B cell (primary cell): ENCODE measurements around the gene FMN2. TPM values are rescaled to one million over a fixed set of nuclear protein-coding genes. Genes with fewer than 3 reads are reported as not detected.

ENCODE experiments used
- ATAC-seq: fragments of 200-7000 bp; cut with Tn5 transposase; one replicate; pipeline ENCODE4 v1.10.0; 2021; ENCODE audit warnings: low read depth, mild to moderate bottlenecking, moderate number of reproducible peaks, moderate library complexity
- CTCF ChIA-PET: fragments of 350-600 bp; sonication (Branson Sonifier 250); formaldehyde crosslinking; loops from one replicate; lab custom pipeline; 2021; ENCODE audit warnings: antibody characterized with exemption, inconsistent platforms; lab: Charles Lee
- POLR2A ChIA-PET: fragments of 350-600 bp; sonication (Branson Sonifier 250); formaldehyde crosslinking; loops from one replicate; lab custom pipeline; 2021; ENCODE audit warnings: antibody characterized with exemption; lab: Charles Lee
- DNase-seq: peaks from one replicate; pipeline ENCODE4 v3.0.0; 2013
- H2AFZ ChIP-seq: 2 replicates; pipeline ENCODE4 v1.6.1; 2012; ENCODE audit warnings: mild to moderate bottlenecking, low read depth, low read length; ENCODE audit not compliant: insufficient read depth, poor library complexity, severe bottlenecking
- H3K27ac ChIP-seq, 2 donors: 1 replicate in 1 of 2; 2 replicates in 1 of 2; pipeline ENCODE4 v1.5.1; 2012 to 2013; ENCODE audit warnings: low read length in 2 of 2, mild to moderate bottlenecking in 2 of 2, moderate library complexity in 1 of 2
- H3K27me3 ChIP-seq, 4 experiments: fragments of 200-600 bp in 1 of 4; sonication (generic) in 1 of 4; replicated peaks in 1 of 4; 1 replicate in 2 of 4; 2 replicates in 2 of 4; pipeline versions ENCODE4 v1.6.1 to v1.7.0; 2013 to 2016; ENCODE audit warnings: low read length in 3 of 4, mild to moderate bottlenecking in 2 of 4, mixed read lengths in 1 of 4, moderate library complexity in 1 of 4; ENCODE audit not compliant: insufficient read depth in 4 of 4, control insufficient read depth in 3 of 4; ENCODE audit errors: control extremely low read depth in 1 of 4
- H3K36me3 ChIP-seq, 2 experiments: replicated peaks in 1 of 2; 1 replicate in 1 of 2; 2 replicates in 1 of 2; pipeline versions ENCODE4 v1.6.1 to v1.7.1; 2013; ENCODE audit warnings: low read length in 1 of 2; ENCODE audit not compliant: insufficient read depth in 2 of 2, control insufficient read depth in 1 of 2; ENCODE audit errors: control extremely low read depth in 1 of 2, extremely low read depth in 1 of 2
- H3K4me1 ChIP-seq, 2 donors: fragments of 200-600 bp in 1 of 2; sonication (generic) in 1 of 2; 1 replicate in 1 of 2; 2 replicates in 1 of 2; pipeline versions ENCODE4 v1.5.1 to v1.6.1; 2013 to 2017; ENCODE audit warnings: low read length in 2 of 2; ENCODE audit not compliant: control insufficient read depth in 2 of 2, insufficient read depth in 2 of 2
- H3K4me2 ChIP-seq: replicated peaks from 2 replicates; pipeline ENCODE3; 2012; ENCODE audit warnings: mild to moderate bottlenecking, low read depth, low read length; ENCODE audit not compliant: poor library complexity, severe bottlenecking
- H3K4me3 ChIP-seq, 5 experiments: fragments of 200-600 bp in 1 of 5; sonication (generic) in 1 of 5; 1 replicate in 3 of 5; 2 replicates in 2 of 5; pipeline versions ENCODE4 v1.5.1 to v1.7.0; 2011 to 2016; ENCODE audit warnings: low read length in 4 of 5, mild to moderate bottlenecking in 4 of 5, low read depth in 2 of 5, control low read depth in 1 of 5, moderate library complexity in 1 of 5; ENCODE audit not compliant: insufficient read depth in 1 of 5; ENCODE audit errors: control extremely low read depth in 1 of 5, extremely low read depth in 1 of 5
- H3K79me2 ChIP-seq: fragments of 200-600 bp; sonication (generic); one replicate; pipeline ENCODE4 v1.6.0; 2016; ENCODE audit warnings: low read length; ENCODE audit not compliant: control insufficient read depth, insufficient read depth
- H3K9ac ChIP-seq: fragments of 200-600 bp; sonication (generic); 2 replicates; pipeline ENCODE4 v1.6.1; 2017; ENCODE audit warnings: mild to moderate bottlenecking, low read length, moderate library complexity
- H3K9me3 ChIP-seq, 3 donors: one replicate each; pipeline versions ENCODE4 v1.6.1 to v1.7.1; 2013; ENCODE audit warnings: low read length in 2 of 3; ENCODE audit not compliant: control insufficient read depth in 2 of 3, insufficient read depth in 1 of 3; ENCODE audit errors: control extremely low read depth in 1 of 3
- H4K20me1 ChIP-seq: 2 replicates; pipeline ENCODE4 v1.6.0; 2012; ENCODE audit warnings: mild to moderate bottlenecking, low read length; ENCODE audit not compliant: insufficient read depth, control insufficient read depth, poor library complexity, severe bottlenecking
- H3K27ac Mint-ChIP-seq: one replicate; pipeline ENCODE4 v1.8.0; 2021; ENCODE audit warnings: mixed read lengths
- H3K27me3 Mint-ChIP-seq: one replicate; pipeline ENCODE4 v1.8.0; 2021; ENCODE audit warnings: mixed read lengths
- H3K4me1 Mint-ChIP-seq: one replicate; pipeline ENCODE4 v1.8.0; 2021; ENCODE audit warnings: mixed read lengths
- H3K4me3 Mint-ChIP-seq: one replicate; pipeline ENCODE4 v1.8.0; 2021; ENCODE audit warnings: mixed read lengths
- H3K9me3 Mint-ChIP-seq: one replicate; pipeline ENCODE4 v1.8.0; 2022; ENCODE audit warnings: mixed read lengths; ENCODE audit not compliant: insufficient read depth
- EZH2 ChIP-seq: IDR thresholded peaks from 2 replicates; pipeline ENCODE4 v1.6.1; 2012; ENCODE audit warnings: borderline replicate concordance, low read depth, mild to moderate bottlenecking, moderate library complexity, low read length; ENCODE audit not compliant: insufficient read depth, poor library complexity, severe bottlenecking
- WGBS: methylation state at CpG from one replicate; pipeline ENCODE4 v1.1.5; 2013; ENCODE audit warnings: missing lambda C conversion rate; ENCODE audit not compliant: insufficient coverage; 5-methylcytosine and 5-hydroxymethylcytosine counted together
- intact Hi-C: fragments of 100-400 bp; cut with micrococcal nuclease; formaldehyde crosslinking; loops from one replicate; pipeline ENCODE4 v1.10.0; 2022
- polyA plus RNA-seq: library from polyadenylated mRNA; depleted of rRNA; stranded (reverse); fragments of >200 nt; gene quantifications from 2 replicates; pipeline ENCODE4 v1.2.3, GENCODE V29; 2012
- total RNA-seq, 2 donors: library from RNA; stranded (reverse); fragments of 120-200 nt in 1 of 2; gene quantifications; 1 replicate in 1 of 2; 2 replicates in 1 of 2; pipeline versions ENCODE4 v1.2.3 to v1.2.4, GENCODE V29; 2013 to 2022
- TF ChIP-seq, protein P1 (sequence below): fragments of 200-600 bp; IDR thresholded peaks from one replicate; pipeline ENCODE4 v1.8.0; 2022; ENCODE audit warnings: antibody characterized with exemption, mild to moderate bottlenecking

FMN2 gene
- total and polyA plus RNA-seq, 2 donors (not counting 1 experiment from before 2014, with no cell fraction given): not detected

DNA sequence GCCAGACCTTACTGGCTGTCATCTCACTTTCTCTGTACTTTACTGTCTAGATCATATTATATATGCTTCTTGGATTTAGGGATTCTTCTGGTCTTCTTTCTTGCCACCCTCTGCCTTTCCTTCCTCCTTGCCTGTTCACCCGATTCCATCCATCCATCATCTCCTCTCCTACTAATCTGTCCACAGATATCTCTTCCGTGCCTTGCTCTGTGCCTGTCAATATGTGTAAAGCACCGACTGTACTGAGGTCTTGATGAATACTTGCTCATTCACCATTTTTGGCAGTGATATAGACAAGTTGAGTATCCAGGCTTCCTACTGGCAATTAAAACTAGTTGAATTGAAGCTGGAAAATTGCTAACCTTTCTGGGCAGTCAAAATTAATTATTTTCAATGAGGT, 8.1 kb downstream of the FMN2 start:
- Histone ChIP-seq H3K4me2 (no peak overlapping the region), H3K4me1 (no peaks in the 10 kb centered on the region), H2AFZ (no peak overlapping the region), H3K27ac (no peak overlapping the region), H3K27me3 (peaks cover 0 to 3% (median 0%) of the 10 kb centered on the region in 4 experiments), H3K9me3 (peaks cover 0 to 3% (median 0%) of the 10 kb centered on the region in 3 donors), H3K36me3 (no peaks in the 10 kb centered on the region), H3K79me2 (no peaks in the 10 kb centered on the region), H3K9ac (no peak overlapping the region), H4K20me1 (no peaks in the 10 kb centered on the region), H3K4me3 (no peak overlapping the region)
- DNase-seq (no peak), ATAC-seq (no peak)
- no peaks in the 10 kb centered on the region for H3K9me3 Mint-ChIP-seq
- POLR2A ChIA-PET: no interaction called here
- no peak overlapping the region for H3K4me3 Mint-ChIP-seq
- TF ChIP-seq EZH2: no peak
- TF ChIP-seq, protein P1, sequence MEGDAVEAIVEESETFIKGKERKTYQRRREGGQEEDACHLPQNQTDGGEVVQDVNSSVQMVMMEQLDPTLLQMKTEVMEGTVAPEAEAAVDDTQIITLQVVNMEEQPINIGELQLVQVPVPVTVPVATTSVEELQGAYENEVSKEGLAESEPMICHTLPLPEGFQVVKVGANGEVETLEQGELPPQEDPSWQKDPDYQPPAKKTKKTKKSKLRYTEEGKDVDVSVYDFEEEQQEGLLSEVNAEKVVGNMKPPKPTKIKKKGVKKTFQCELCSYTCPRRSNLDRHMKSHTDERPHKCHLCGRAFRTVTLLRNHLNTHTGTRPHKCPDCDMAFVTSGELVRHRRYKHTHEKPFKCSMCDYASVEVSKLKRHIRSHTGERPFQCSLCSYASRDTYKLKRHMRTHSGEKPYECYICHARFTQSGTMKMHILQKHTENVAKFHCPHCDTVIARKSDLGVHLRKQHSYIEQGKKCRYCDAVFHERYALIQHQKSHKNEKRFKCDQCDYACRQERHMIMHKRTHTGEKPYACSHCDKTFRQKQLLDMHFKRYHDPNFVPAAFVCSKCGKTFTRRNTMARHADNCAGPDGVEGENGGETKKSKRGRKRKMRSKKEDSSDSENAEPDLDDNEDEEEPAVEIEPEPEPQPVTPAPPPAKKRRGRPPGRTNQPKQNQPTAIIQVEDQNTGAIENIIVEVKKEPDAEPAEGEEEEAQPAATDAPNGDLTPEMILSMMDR: no peak
- H3K4me1 Mint-ChIP-seq: no peaks in the 10 kb centered on the region
- H3K27me3 Mint-ChIP-seq: peaks cover 7% of the 10 kb centered on the region
- CTCF ChIA-PET: no interaction called here
- no peak overlapping the region for H3K27ac Mint-ChIP-seq
- intact Hi-C loops: no loop called here
- WGBS: 77% methylated on average over 2 of the region's 3 CpGs

DNA sequence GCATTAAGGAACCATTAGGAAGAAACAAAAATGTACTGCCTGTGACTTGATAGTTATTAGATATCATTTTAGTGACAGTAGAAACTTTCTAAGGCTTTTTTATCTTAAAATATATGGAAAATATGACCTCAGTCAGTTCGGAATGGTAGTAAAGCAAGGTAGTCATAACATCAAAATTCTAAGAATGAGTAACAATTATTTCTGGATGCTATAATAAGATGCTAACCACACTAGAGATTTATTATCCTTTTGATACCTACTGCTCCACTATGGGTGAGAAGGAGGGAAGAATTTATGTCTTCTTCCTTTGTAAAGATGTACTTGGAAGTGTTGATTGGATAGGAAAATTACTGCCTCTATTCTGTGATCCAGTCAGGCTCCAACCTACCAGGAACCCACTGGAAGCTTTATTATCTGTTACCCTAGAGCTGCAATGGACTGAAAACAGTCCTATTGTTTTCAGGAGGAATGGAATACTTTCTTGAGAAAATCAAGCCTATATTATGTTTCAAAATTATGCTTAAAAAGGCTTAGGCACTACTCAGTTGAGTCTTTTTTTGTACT, 8.8 kb downstream of the FMN2 start:
- DNase-seq: no peak
- H3K27ac Mint-ChIP-seq: no peak overlapping the region
- H3K4me1 ChIP-seq: no peaks in the 10 kb centered on the region
- H3K27me3 Mint-ChIP-seq: peaks cover 5% of the 10 kb centered on the region
- no peak overlapping the region for H3K27ac ChIP-seq
- no peaks in the 10 kb centered on the region for H3K27me3 ChIP-seq
- ChIA-PET CTCF (no interaction called here), POLR2A (no interaction called here)
- H4K20me1 ChIP-seq: no peaks in the 10 kb centered on the region
- H3K4me3 ChIP-seq: no peak overlapping the region
- H3K36me3 ChIP-seq: no peaks in the 10 kb centered on the region
- WGBS: no CpG with 5 or more reads among the region's 1 CpG
- no peak overlapping the region for H3K9ac ChIP-seq
- H3K9me3 Mint-ChIP-seq: no peaks in the 10 kb centered on the region
- ATAC-seq: no peak
- intact Hi-C loops: no loop called here
- no peak overlapping the region for H3K4me2 ChIP-seq
- no peak overlapping the region for H2AFZ ChIP-seq
- peaks cover 0 to 3% (median 0%) of the 10 kb centered on the region in 3 donors for H3K9me3 ChIP-seq
- H3K79me2 ChIP-seq: no peaks in the 10 kb centered on the region
- no peaks in the 10 kb centered on the region for H3K4me1 Mint-ChIP-seq
- no peak overlapping the region for H3K4me3 Mint-ChIP-seq
- TF ChIP-seq, protein P1: no peak
- TF ChIP-seq EZH2: no peak
